Measurements from ENCODE around the gene PDIA5.

- no peak for TF ChIP-seq CTCF (conservative IDR thresholded peaks at IDR 0.05)
- TF ChIP-seq ZFX (IDR thresholded peaks at IDR 0.05) = no peak
Observed at GRCh38 chr3:123088387-123088786, 21.6 kb downstream of the PDIA5 start.
